Stimulated activated naive CD8-positive, alpha-beta T cell treated with anti-CD3 and anti-CD28 coated beads, Interleukin-15, amount 100 ng/mL, for 72 hours (primary cell): Measurements from ENCODE around the gene PRM2.

Experiments used
- ATAC-seq: fragments of 150-1000 bp; cut with Tn5 transposase; 2 replicates; pipeline ENCODE4 v1.10.0; 2021; ENCODE audit warnings: mild to moderate bottlenecking, moderate library complexity
- DNase-seq, 2 donors: peaks; one replicate each; pipeline ENCODE4 v3.0.0; 2021 to 2022
- H3K27ac Mint-ChIP-seq, 2 donors: one replicate each; pipeline ENCODE4 v1.8.0; 2022; ENCODE audit warnings: mild to moderate bottlenecking in 2 of 2, mixed read lengths in 2 of 2, moderate library complexity in 2 of 2
- H3K27me3 Mint-ChIP-seq: one replicate; pipeline ENCODE4 v1.8.0; 2022; ENCODE audit warnings: mixed read lengths
- H3K4me1 Mint-ChIP-seq: one replicate; pipeline ENCODE4 v1.8.0; 2022; ENCODE audit warnings: mild to moderate bottlenecking, mixed read lengths
- H3K4me3 Mint-ChIP-seq, 2 donors: one replicate each; pipeline ENCODE4 v1.8.0; 2022; ENCODE audit warnings: mild to moderate bottlenecking in 2 of 2, mixed read lengths in 2 of 2, moderate library complexity in 1 of 2
- H3K9me3 Mint-ChIP-seq, 2 donors: one replicate each; pipeline ENCODE4 v1.8.0; 2022; ENCODE audit warnings: mixed read lengths in 2 of 2

PRM2 gene

GRCh38 chr16:11262915-11263314 lies 13.4 kb downstream of the PRM2 start:
- ATAC-seq: no peak
- DNase-seq: no peak
- Mint-ChIP-seq H3K4me1 (peaks cover 56% of the 10 kb centered on the region), H3K27ac (no peak overlapping the region), H3K4me3 (peak overlapping the region in 1 of 2 donors; percentile 28), H3K27me3 (peaks cover 12% of the 10 kb centered on the region), H3K9me3 (no peaks in the 10 kb centered on the region)

DNA sequence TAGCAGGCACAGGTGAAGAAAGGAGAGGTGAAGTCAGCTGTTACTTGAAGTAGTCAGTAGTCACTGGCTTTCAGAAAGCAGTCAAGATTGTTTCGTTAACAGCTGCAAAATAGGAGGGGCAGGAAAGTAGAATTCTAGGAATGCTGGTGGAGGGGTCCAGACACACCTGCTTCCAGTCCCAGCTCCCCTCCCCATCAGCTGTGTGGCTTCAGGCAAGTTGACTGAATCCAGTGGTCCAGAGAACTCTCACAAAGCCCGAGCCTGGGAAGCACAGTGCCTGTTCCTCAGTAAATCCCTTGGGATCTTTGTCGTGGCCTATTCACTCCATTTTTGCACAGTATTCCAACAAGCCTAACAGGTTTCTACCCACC lies 15.7 kb downstream of the PRM2 start:
- ATAC-seq (no peak), DNase-seq (no peak)
- Mint-ChIP-seq H3K9me3 (no peaks in the 10 kb centered on the region), H3K4me3 (no peak overlapping the region), H3K4me1 (peaks cover 68% of the 10 kb centered on the region), H3K27me3 (peaks cover 12% of the 10 kb centered on the region), H3K27ac (no peak overlapping the region)

- Mint-ChIP-seq H3K27me3 (peaks cover 12% of the 10 kb centered on the region), H3K4me1 (peaks cover 68% of the 10 kb centered on the region), H3K27ac (peak overlapping the region in 1 of 2 donors; percentile 28), H3K9me3 (no peaks in the 10 kb centered on the region), H3K4me3 (peak overlapping the region in 1 of 2 donors; percentile 21)
- no peak for ATAC-seq
- DNase-seq: no peak
These were observed 16.4 kb downstream of the PRM2 start for GRCh38 chr16:11259655-11260595.

GRCh38 chr16:11258553-11259492 lies 17.5 kb downstream of the PRM2 start:
- H3K27me3 Mint-ChIP-seq: peaks cover 12% of the 10 kb centered on the region
- DNase-seq (peak; percentile 32 to 59), ATAC-seq (peak; percentile 6)
- H3K27ac Mint-ChIP-seq: no peak overlapping the region
- peaks cover 58% of the 10 kb centered on the region for H3K4me1 Mint-ChIP-seq
- peak overlapping the region; percentile 61 to 68 for H3K4me3 Mint-ChIP-seq
- no peaks in the 10 kb centered on the region for H3K9me3 Mint-ChIP-seq

- H3K4me3 Mint-ChIP-seq: peak overlapping the region; percentile 94 to 96
- peak; percentile 10 for ATAC-seq
- DNase-seq: peak; percentile 50 to 69
These were observed 18.9 kb downstream of the PRM2 start for GRCh38 chr16:11257131-11257938.

GRCh38 chr16:11256661-11257130 lies 19.6 kb downstream of the PRM2 start:
- DNase-seq: no peak
- H3K27me3 Mint-ChIP-seq: peaks cover 12% of the 10 kb centered on the region

More at GRCh38 chr16:11257131-11257938, 18.9 kb downstream of the PRM2 start:
- peaks cover 12% of the 10 kb centered on the region for H3K27me3 Mint-ChIP-seq
- H3K4me1 Mint-ChIP-seq: peaks cover 55% of the 10 kb centered on the region
- H3K9me3 Mint-ChIP-seq: no peaks in the 10 kb centered on the region
- H3K27ac Mint-ChIP-seq: peak overlapping the region; percentile 99

GRCh38 chr16:11255737-11256660 lies 20.3 kb downstream of the PRM2 start, which contains the start of gene SOCS1:
SOCS1 (minus strand) TSS chr16:11256204; CDS start chr16:11255478, 726 bp downstream.
- DNase-seq (peak; percentile 92 to 96), ATAC-seq (peak; percentile 63)
- Mint-ChIP-seq H3K4me3 (peak within 1 kb of the TSS; percentile 94 to 99), H3K27ac (peak within 1 kb of the TSS; percentile 99), H3K27me3 (peaks cover 12% of the 10 kb centered on the region), H3K4me1 (peaks cover 61% of the 10 kb centered on the region), H3K9me3 (no peaks in the 10 kb centered on the region)

More at GRCh38 chr16:11256661-11257130, 19.6 kb downstream of the PRM2 start:
- no peak for ATAC-seq
- Mint-ChIP-seq H3K27ac (peak overlapping the region; percentile 99), H3K4me1 (peaks cover 55% of the 10 kb centered on the region), H3K4me3 (peak overlapping the region; percentile 94 to 96), H3K9me3 (no peaks in the 10 kb centered on the region)

DNA sequence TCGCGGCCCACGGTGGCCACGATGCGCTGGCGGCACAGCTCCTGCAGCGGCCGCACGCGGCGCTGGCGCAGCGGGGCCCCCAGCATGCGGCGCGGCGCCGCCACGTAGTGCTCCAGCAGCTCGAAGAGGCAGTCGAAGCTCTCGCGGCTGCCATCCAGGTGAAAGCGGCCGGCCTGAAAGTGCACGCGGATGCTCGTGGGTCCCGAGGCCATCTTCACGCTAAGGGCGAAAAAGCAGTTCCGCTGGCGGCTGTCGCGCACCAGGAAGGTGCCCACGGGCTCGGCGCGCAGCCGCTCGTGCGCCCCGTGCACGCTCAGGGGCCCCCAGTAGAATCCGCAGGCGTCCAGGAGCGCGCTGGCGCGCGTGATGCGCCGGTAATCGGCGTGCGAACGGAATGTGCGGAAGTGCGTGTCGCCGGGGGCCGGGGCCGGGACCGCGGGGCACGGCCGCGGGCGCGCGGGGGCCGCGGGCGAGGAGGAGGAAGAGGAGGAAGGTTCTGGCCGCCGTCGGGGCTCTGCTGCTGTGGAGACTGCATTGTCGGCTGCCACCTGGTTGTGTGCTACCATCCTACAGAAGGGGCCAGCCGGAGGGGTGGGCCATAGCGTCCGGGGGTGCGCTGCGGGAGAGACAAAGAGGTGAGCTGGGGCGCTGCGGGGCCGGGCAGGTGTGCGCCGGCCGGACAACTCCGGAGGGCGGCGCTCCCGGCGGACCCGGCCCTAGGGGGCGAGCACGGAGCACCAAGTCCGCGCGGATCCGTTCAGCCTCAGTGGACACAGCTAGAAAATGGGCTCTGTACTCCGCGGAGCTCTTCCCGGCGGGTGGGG lies 21.2 kb downstream of the PRM2 start:
- peaks cover 68% of the 10 kb centered on the region for H3K4me1 Mint-ChIP-seq
- peak overlapping the region; percentile 92 to 99 for H3K4me3 Mint-ChIP-seq
- no peaks in the 10 kb centered on the region for H3K9me3 Mint-ChIP-seq
- peak overlapping the region; percentile 96 to 98 for H3K27ac Mint-ChIP-seq
- ATAC-seq (peak; percentile 1), DNase-seq (peak; percentile 73 to 76)
- peaks cover 9% of the 10 kb centered on the region for H3K27me3 Mint-ChIP-seq

GRCh38 chr16:11253995-11254912 lies 22.0 kb downstream of the PRM2 start:
- H3K27me3 Mint-ChIP-seq: no peaks in the 10 kb centered on the region
- peak overlapping the region; percentile 92 to 99 for H3K4me3 Mint-ChIP-seq
- ATAC-seq: no peak
- H3K27ac Mint-ChIP-seq: peak overlapping the region; percentile 96 to 98
- no peaks in the 10 kb centered on the region for H3K9me3 Mint-ChIP-seq
- DNase-seq: peak in 1 of 2 donors; percentile 30
- peaks cover 66% of the 10 kb centered on the region for H3K4me1 Mint-ChIP-seq

GRCh38 chr16:11253009-11253994 lies 23.0 kb downstream of the PRM2 start:
- Mint-ChIP-seq H3K27me3 (no peaks in the 10 kb centered on the region), H3K9me3 (no peaks in the 10 kb centered on the region), H3K4me3 (peak overlapping the region; percentile 92 to 99), H3K27ac (peak overlapping the region; percentile 96 to 98), H3K4me1 (peaks cover 62% of the 10 kb centered on the region)
- DNase-seq (peak; percentile 79 to 88), ATAC-seq (peak; percentile 61)

- H3K4me1 Mint-ChIP-seq: peaks cover 62% of the 10 kb centered on the region
- peak overlapping the region; percentile 98 to 99 for H3K27ac Mint-ChIP-seq
- ATAC-seq: no peak
- no peaks in the 10 kb centered on the region for H3K9me3 Mint-ChIP-seq
- H3K27me3 Mint-ChIP-seq: no peaks in the 10 kb centered on the region
- peak in 1 of 2 donors; percentile 50 for DNase-seq
- peak overlapping the region; percentile 92 to 99 for H3K4me3 Mint-ChIP-seq
These were observed 23.8 kb downstream of the PRM2 start for GRCh38 chr16:11252482-11252931.
